Peyer's patch (tissue), 4 donors: Measurements from ENCODE around the gene CAPN7.

Source experiments
- POLR2A ChIP-seq, 2 donors: fragments of 450-650 bp; IDR thresholded peaks; one replicate each; pipeline ENCODE4 v1.5.1; 2017; ENCODE audit warnings: antibody characterized with exemption in 2 of 2, mild to moderate bottlenecking in 2 of 2, moderate library complexity in 2 of 2
- TF ChIP-seq, protein P1 (sequence below), 6 experiments: fragments of 450-650 bp in 4 of 6; fragments of 200-600 bp in 2 of 6; sonication (generic) in 1 of 6; IDR thresholded peaks; one replicate each; pipeline ENCODE4 v1.5.1; 2017 to 2019; ENCODE audit warnings: antibody characterized with exemption in 6 of 6, mild to moderate bottlenecking in 3 of 6, moderate library complexity in 1 of 6

DNA sequence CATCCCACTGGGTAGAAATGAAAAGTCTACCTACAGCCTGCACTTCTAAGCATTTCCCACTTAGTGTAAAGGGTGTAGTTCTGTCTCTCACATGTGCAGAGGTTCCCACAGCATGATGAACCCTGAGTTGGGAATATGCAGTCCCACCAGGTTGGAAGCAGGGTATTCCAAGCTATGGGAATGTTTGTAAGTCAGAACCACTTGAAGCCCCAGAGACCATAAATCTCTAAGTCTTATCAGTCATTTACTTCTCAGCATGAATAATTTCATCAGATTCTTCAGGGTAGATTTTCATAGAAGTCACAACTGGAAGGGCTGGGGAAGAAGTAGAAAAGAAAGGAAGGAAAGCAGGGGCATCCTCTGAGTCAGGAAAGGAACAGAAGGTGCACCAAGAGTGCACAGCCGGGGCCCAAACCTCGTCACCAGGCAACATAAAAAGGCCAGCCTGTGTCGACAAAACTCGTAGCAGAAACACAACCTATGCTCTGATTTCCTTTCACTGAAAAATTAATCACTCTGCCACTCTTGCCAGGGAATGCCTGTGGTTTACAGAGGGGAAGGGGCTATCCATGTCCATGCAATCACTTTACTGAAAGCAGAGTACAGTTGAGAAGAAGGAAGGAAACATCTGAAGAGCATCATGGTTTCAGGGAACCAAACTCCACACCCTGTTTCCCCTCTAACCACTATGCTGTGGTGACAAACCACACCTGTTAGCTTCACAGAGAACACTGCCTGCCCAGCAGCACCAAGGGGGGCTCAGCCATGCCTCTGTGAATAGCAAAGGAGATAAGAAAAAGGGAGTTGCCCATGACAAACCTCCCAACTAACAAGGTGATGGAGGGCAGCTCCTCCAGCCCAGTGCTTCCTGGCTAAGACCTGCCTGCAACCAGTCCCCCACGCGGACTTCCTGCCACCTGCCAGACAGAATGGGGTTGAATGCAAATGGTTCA, 85.8 kb downstream of the CAPN7 start:
- TF ChIP-seq, protein P1, sequence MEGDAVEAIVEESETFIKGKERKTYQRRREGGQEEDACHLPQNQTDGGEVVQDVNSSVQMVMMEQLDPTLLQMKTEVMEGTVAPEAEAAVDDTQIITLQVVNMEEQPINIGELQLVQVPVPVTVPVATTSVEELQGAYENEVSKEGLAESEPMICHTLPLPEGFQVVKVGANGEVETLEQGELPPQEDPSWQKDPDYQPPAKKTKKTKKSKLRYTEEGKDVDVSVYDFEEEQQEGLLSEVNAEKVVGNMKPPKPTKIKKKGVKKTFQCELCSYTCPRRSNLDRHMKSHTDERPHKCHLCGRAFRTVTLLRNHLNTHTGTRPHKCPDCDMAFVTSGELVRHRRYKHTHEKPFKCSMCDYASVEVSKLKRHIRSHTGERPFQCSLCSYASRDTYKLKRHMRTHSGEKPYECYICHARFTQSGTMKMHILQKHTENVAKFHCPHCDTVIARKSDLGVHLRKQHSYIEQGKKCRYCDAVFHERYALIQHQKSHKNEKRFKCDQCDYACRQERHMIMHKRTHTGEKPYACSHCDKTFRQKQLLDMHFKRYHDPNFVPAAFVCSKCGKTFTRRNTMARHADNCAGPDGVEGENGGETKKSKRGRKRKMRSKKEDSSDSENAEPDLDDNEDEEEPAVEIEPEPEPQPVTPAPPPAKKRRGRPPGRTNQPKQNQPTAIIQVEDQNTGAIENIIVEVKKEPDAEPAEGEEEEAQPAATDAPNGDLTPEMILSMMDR (IDR thresholded peaks at IDR 0.05): no peak
- TF ChIP-seq POLR2A (IDR thresholded peaks at IDR 0.05): no peak
